HG02884 (cell line): ENCODE data around the gene RNF148.

Source experiments
- ATAC-seq: cut with Tn5 transposase; IDR thresholded peaks from one replicate; pipeline ENCODE4 v1.9.1; 2021; ENCODE audit warnings: mild to moderate bottlenecking, moderate library complexity; ENCODE audit not compliant: unreplicated experiment

RNF148 gene

DNA sequence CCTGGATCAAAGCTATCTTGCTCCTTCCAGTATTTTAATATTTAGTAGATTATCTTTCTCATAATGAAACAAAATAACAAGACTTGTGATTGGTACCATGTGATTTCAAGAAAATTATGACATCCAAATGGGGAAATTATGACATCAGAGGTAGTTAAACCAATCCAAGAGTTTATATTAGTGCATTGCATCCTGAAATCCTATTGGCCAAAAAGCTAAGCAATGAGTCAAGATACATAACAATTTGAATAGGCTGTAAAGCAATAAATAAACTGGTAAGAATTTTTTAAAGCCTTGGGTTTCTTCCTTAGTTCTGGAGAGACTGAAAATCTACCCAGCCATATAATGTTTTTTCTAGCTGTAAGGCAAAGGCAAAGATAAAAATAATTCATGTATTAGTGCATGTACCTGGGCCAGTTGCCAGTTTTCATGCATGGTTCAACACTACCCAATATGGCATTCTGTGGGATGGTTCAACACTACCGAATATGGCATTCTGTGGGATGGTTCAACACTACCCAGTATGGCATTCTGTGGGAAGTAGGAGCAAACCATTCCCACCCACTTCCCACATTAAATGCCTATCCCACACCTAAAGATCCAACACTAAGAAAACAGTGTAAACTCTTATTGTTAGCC lies at the start of gene RNF148:
TSS of gene RNF148 (minus strand) at position 51 of the 639 bp plus-strand sequence. CDS start 172 bp downstream, outside the sequence.
- no peak for ATAC-seq

DNA sequence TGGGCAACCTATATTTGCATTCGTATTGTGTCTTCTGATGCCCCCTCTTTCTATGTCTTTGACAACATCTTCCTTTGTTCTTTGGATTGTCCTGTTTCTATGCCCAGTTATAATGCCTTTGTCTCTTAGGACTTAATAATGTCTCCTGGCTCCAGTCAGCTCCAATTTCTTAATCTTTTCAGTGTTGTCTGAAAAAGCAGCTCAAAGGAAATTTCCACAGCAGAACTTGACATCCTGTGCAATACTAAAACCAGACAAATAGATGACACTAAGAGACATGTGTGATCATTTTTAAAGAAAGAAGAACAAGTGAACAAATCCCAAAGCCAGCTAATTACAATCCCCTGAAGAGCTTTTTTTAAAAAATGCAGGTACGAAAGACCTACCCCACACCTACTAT lies 47.7 kb upstream of the RNF148 start:
- no peak for ATAC-seq

DNA sequence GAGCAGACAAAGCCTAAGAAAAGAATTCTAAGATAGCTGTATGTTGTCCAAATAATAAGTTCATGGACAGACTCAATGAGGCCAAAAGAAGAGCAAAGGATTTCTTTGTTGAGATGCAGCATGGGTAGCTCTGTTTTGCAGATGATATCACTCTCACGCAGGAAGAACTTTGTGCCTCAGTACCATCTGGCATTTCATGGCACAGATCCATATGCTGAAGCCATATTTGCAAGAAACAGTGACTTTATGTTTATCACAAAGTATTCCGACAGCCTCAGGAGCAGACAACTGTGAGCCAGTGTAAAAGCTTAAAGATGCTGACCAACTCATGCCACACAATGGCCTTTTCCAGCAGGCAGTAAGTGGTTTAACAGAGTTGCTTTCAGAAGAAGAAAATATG lies 45.5 kb upstream of the RNF148 start:
- ATAC-seq, result no peak

DNA sequence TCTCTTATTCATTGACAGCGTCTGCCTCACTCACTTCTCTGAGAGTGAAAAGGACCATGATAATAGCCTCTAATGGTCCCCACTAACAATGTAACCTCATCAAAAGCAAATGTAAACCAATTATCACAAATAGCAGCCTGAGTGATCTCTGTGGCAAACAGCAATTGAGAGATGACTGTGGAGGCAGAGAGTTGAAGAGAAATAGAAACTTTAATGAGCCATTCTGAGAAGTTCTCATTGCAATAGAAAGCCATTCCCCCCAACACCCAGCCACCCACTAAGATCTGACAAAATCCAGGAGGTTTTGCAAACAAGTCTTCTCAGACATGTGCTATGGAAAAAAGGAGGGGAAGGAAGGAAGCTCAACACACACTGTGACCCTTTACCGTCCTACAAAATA lies 44.2 kb upstream of the RNF148 start:
- no peak for ATAC-seq

- ATAC-seq, result no peak
Observed at GRCh38 chr7:122743211-122743610, 40.5 kb upstream of the RNF148 start.

GRCh38 chr7:122738947-122739346 lies 36.2 kb upstream of the RNF148 start:
- no peak for ATAC-seq

- ATAC-seq, result no peak
Observed at GRCh38 chr7:122736183-122736582, 33.5 kb upstream of the RNF148 start.

DNA sequence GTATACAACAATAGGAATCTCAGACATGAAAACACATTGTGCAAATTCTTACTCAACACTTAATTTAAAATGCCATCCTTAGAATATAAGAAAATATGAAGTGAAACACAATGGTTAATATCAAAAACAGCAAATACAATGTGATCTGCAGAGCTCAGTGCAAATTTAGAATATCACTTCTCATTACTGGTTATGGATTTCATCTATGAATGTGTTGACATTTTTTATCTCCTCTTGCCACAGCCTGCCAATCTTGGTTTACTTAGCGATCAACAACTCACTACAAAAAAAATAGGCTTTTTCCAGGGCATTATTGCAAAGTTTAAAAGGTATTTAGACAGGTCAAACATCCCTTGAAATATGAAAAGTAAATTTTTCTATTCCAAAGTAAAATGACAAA lies 25.0 kb upstream of the RNF148 start:
- ATAC-seq, result no peak

DNA sequence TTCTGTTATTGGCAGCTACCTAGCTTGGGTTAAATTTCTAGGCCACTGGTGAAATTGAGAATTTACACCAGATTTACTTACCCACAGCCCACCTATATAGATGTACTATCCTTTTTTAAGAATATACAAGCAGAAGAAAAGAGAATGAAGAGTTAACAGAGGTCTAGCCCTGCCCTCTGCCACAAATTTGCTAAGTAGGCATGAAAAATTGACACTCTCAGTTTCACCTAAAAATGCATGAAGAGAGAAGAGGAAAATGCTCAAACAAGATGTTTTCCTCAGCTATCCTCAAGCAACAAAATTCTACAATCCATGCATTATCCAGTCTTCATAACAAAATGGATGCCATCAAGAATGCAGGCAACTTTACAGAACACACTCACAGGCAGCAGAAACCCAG lies 24.6 kb upstream of the RNF148 start:
- no peak for ATAC-seq

DNA sequence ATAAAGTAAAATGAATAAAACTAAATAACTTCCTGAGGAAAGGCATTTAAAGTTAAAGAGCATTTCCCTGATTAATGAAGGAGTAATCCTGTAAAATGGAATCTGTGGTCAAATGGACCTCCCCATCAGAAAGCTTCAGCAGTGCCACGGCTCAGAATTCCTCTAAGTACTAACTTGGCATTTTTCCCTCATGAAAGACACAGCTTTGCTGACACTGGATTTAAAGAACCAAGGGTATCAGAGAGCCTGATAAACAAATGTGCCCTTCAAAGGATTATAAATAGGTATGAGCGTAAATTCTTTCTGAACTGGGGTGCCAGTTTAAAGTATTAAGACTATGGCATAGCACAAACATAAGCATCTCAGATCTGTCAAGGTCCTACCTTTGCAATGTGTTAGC lies 24.2 kb upstream of the RNF148 start:
- ATAC-seq, result no peak

DNA sequence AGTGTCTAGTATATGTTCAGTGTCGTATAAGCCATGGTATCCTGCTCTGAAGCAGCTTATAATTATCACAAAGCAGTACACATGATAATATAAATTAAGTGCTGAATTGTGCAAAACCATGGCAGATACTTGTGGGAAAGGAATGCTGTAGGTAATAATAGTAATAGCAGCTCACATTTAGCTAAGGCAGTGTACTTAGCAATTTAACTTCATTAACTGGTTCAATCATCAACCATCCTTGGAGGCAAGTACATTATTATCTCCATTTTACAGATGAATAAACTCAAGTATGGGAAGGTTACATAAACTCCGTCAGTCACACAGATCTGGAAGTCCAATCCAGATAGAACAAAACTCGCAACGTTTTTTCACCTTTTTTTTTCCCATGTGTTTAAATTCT lies 21.6 kb upstream of the RNF148 start:
- ATAC-seq, result no peak

DNA sequence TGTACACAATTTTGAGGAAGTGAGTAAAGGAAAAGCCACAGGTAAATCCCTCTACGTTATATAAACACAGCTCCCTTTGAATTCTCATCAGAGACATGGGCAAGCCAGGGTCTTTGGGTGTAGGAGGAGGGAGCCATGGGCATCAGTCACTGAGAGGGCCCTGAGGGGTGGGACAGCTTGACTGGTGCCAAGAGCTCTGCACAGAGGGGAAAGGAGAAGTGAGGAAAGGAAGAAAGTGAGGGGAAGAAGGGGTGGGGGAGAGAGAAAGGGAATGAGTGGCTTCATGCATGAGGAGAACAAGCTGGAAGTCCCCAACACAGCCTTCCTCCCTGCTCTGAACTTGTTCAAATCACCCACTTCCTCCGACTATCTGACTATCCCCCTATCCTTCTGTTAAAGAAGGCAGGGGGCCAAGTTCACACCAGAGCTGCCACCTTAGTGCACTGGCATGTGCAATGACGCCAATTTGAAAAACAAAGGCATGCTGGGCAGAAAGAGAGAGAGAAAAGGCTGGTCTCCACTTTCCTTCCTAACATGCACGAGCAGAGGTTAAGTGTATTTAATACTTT lies 16.4 kb upstream of the RNF148 start:
- no peak for ATAC-seq

- no peak for ATAC-seq
Observed at GRCh38 chr7:122717356-122718089, 14.8 kb upstream of the RNF148 start.

GRCh38 chr7:122715183-122715582 lies 12.5 kb upstream of the RNF148 start:
- ATAC-seq, result no peak

GRCh38 chr7:122710916-122711315 lies 8.2 kb upstream of the RNF148 start:
- ATAC-seq, result no peak

DNA sequence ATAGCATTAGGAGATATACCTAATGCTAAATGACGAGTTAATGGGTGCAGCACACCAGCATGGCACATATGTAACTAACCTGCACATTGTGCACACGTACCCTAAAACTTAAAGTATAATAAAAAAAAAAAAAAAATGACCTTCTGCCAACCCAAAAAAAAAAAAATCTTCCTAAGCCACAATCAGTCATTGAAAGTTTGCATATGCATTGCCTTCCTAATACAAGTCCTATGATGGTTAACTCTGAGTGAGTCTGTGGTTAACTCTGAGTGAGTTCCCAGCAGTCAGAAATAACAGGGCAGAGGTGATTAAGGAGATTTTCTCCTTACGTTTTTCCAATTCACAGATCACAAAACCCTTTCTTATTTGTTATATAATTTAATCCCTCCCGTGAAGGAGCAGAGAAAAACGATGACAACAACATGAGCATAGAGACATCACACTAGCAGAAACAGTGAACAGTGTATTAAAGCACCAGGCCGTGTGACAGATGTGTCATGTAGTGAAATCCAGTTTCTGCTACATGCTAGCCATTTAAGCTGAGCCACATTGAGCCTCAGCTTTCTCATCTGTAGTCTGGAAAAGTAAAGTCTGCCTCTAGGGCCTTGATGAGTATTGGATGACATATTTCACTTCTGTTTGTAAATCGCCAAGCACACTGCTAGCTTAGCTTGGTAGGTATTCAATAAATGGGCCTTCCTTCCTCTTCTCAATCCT lies 7.4 kb upstream of the RNF148 start:
- ATAC-seq, result no peak

DNA sequence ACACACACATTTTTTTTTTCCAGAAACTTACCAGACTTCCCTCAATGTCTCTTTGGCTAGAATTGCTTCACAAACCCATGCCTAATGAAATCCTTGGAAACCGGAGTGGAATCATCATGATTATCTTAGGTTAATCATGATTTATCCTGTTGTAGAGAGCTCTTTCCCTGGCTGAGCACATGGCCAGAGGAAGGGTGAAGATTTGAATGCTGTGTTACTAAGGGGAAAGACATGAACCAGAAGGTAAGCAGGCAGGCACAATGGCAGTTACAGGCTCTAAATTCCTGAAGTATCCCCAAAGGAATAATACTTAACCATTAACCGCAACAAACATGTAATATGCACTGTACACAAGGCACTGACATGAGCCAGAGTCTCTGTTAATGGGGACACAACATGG lies 4.1 kb upstream of the RNF148 start:
- ATAC-seq, result no peak

DNA sequence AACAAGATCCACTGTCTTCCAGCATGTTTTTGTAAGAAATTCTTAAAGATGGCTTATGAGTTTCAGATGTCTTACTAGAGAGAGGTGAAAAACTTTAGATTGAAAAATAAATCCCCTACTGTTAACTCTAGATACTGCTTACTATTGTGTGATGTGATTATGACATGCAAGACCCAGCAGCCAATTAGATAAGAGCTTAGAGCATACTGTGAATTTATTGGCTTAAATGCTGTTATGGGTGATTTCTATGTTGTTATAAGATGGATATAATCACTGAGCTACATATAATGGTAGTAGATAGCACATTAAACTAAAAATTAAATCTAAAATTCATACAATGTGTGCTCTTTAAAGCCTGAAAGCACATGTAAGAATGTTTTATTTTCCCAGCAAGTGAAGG lies 3.7 kb downstream of the RNF148 start, which contains the start of gene RNF133:
TSS of gene RNF133 (minus strand) at position 101 of the 400 bp plus-strand sequence. CDS start 199 bp downstream, outside the sequence.
- no peak for ATAC-seq

DNA sequence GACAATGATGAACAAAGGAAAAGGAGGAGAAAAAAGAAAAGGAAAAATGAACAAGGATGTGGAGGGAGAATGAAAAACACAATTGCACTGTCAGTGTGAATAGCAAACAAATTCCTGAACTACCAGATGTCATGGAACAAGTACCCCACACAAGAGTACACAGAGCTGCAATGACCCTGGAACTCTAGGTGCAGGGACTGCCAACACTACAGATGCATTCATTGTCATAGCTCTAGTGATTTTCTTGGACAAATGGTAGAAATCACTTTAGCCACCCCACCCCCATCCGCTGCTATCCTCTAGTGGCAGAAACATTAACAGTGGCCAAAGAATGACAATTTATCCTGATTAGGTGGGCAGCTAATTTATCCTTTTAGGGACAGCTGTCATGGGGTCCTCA lies 6.9 kb downstream of the RNF148 start:
- ATAC-seq, result no peak

GRCh38 chr7:122694697-122695096 lies 8.0 kb downstream of the RNF148 start:
- ATAC-seq, result no peak

DNA sequence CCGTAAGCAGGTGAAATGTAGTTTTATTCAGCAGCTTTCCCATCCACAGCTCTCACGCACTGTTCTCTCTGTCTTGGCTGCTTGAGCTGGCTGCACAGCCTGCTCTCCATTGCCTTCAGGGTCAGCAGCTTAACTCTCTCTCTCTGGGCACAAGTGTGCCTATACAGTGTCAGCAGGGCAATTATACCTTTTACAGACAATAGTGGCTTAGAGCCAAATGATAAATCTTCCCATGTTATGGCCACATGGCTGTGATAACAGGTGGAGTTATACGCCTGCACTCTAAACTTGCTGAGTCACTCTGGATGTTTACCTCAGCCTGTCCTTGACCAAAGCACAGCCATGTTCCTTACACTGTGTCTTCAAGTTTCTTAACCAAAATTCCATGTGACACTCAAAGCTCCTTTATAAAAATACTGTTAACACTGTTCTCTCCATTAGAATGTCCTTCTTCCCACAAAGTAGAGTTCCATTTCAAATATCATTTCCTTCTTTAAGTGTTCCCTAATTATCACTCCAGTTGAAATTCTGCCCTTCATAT lies 9.9 kb downstream of the RNF148 start:
- no peak for ATAC-seq
